K562 (cell line): ENCODE data around the gene SGIP1. TPM values are rescaled to one million over a fixed set of nuclear protein-coding genes. Genes with fewer than 3 reads are reported as not detected.

Experiments
- ATAC-seq: fragments of 200-7000 bp; cut with Tn5 transposase; 3 replicates; pipeline ENCODE4 v1.9.1; 2020; ENCODE audit warnings: moderate library complexity
- BruUV-seq: library from RNA; stranded (reverse); fragments of 400-500 nt; replicated peaks from 2 replicates; lab custom pipeline; 2021; lab: Mats Ljungman, UMichigan
- CTCF ChIA-PET: fragments of 300-600 bp; formaldehyde crosslinking; extraction: SDS; loops from one replicate; lab custom pipeline; 2021; ENCODE audit warnings: low intra/inter-chr PET ratio; lab: Yijun Ruan, JAX
- POLR2A ChIA-PET: fragments of 300-600, 350-650 bp; sonication (Branson Sonifier 250); formaldehyde crosslinking; extraction: SDS; loops from one replicate; lab custom pipeline; 2021; ENCODE audit warnings: antibody characterized with exemption, inconsistent platforms; lab: Yijun Ruan, JAX
- DNase-seq, 4 experiments: peaks; one replicate each; pipeline versions ENCODE4 v3.0.0 to v3.0.0-alpha.2; 2011 to 2018; ENCODE audit warnings: low spot score in 3 of 4, mixed read lengths in 3 of 4; ENCODE audit errors: extremely low read depth in 1 of 4
- FAIRE-seq: peaks from 2 replicates; lab custom pipeline; 2011; peaks lifted over from hg19 to GRCh38; lab: Jason Lieb, UNC
- H2AFZ ChIP-seq: 2 replicates; pipeline ENCODE4 v1.6.0; 2011; ENCODE audit warnings: low read depth, low read length, control low read depth, inconsistent platforms
- H3K27ac ChIP-seq: fragments of 200-600 bp; 3 replicates; pipeline ENCODE4 v1.8.0; 2011; ENCODE audit warnings: low read depth, mild to moderate bottlenecking, control low read depth, inconsistent platforms, low read length, moderate library complexity, mixed read lengths; ENCODE audit errors: extremely low read depth
- H3K27me3 ChIP-seq, 2 experiments: fragments of 300-600 bp in 1 of 2; 2 replicates in 1 of 2; 3 replicates in 1 of 2; pipeline versions ENCODE4 v1.6.0 to v1.8.0; 2011; ENCODE audit warnings: inconsistent platforms in 2 of 2, low read length in 2 of 2, mild to moderate bottlenecking in 1 of 2, mixed read lengths in 1 of 2, moderate library complexity in 1 of 2; ENCODE audit not compliant: control insufficient read depth in 2 of 2, insufficient read depth in 2 of 2
- H3K36me3 ChIP-seq: fragments of 300-600 bp; 3 replicates; pipeline ENCODE4 v1.8.0; 2011; ENCODE audit warnings: mild to moderate bottlenecking, low read length, inconsistent platforms; ENCODE audit not compliant: control insufficient read depth, insufficient read depth
- H3K4me1 ChIP-seq, 2 experiments: fragments of 200-600 bp in 1 of 2; replicated peaks in 1 of 2; 2 replicates in 1 of 2; 3 replicates in 1 of 2; pipeline versions ENCODE4 v1.5.1 to v1.8.0; 2011; ENCODE audit warnings: inconsistent platforms in 2 of 2, low read length in 2 of 2, mild to moderate bottlenecking in 1 of 2, mixed read lengths in 1 of 2, moderate library complexity in 1 of 2; ENCODE audit not compliant: control insufficient read depth in 2 of 2, insufficient read depth in 2 of 2
- H3K4me2 ChIP-seq: 2 replicates; pipeline ENCODE4 v1.6.1; 2011; ENCODE audit warnings: low read length, control low read depth, inconsistent platforms, mixed read lengths; ENCODE audit not compliant: insufficient read depth
- H3K4me3 ChIP-seq: fragments of 200-600 bp; sonication (generic), shearing (Covaris generic); 2 replicates; pipeline ENCODE4 v1.5.1; 2016; ENCODE audit warnings: control low read depth, inconsistent platforms
- H3K79me2 ChIP-seq: fragments of 200-600 bp; 3 replicates; pipeline ENCODE4 v1.8.0; 2011; ENCODE audit warnings: low read length, inconsistent platforms; ENCODE audit not compliant: control insufficient read depth, insufficient read depth
- H3K9ac ChIP-seq, 2 experiments: 2 replicates each; pipeline versions ENCODE4 v1.6.0 to v1.6.1; 2011; ENCODE audit warnings: low read depth in 2 of 2, low read length in 2 of 2, control low read depth in 1 of 2, inconsistent platforms in 1 of 2, mild to moderate bottlenecking in 1 of 2, mixed read lengths in 1 of 2; ENCODE audit not compliant: insufficient read depth in 1 of 2
- H3K9me1 ChIP-seq: one replicate; pipeline ENCODE4 v1.6.0; 2011; ENCODE audit warnings: inconsistent platforms, mild to moderate bottlenecking, low read length, moderate library complexity; ENCODE audit not compliant: control insufficient read depth, insufficient read depth
- H3K9me3 ChIP-seq: replicated peaks from 2 replicates; pipeline ENCODE4 v1.5.1; 2011; ENCODE audit warnings: low read depth, low read length, inconsistent platforms; ENCODE audit not compliant: control insufficient read depth, insufficient read depth
- H4K20me1 ChIP-seq: replicated peaks from 2 replicates; pipeline ENCODE4 v1.6.1; 2011; ENCODE audit warnings: low read length, inconsistent platforms, mixed read lengths; ENCODE audit not compliant: control insufficient read depth, insufficient read depth
- DIDO1 ChIP-seq: fragments of 450-650 bp; IDR thresholded peaks from 2 replicates; pipeline ENCODE4 v1.6.1; 2016; ENCODE audit warnings: low read depth, missing biosample characterization, missing genetic modification characterization
- E2F3 ChIP-seq: fragments of 250-450 bp; sonication (Bioruptor Pico); IDR thresholded peaks from 2 replicates; pipeline ENCODE4 v1.4.0; 2020; ENCODE audit warnings: mild to moderate bottlenecking
- E2F5 ChIP-seq: sonication (generic); formaldehyde crosslinking; IDR thresholded peaks from 2 replicates; pipeline ENCODE4 v1.8.0; 2022; ENCODE audit warnings: mild to moderate bottlenecking, missing genetic modification reagents
- GTF2B ChIP-seq: IDR thresholded peaks from 2 replicates; pipeline ENCODE4 v1.6.1; 2011; ENCODE audit not compliant: insufficient read length; ENCODE audit errors: extremely low read depth
- HMG20A ChIP-seq: fragments of 450-650 bp; formaldehyde crosslinking; conservative IDR thresholded peaks from 2 replicates; pipeline ENCODE4 v1.4.0; 2020; ENCODE audit warnings: mild to moderate bottlenecking, mixed read lengths
- MTA1 ChIP-seq: fragments of 450-650 bp; IDR thresholded peaks from 2 replicates; pipeline ENCODE4 v1.6.1; 2017; ENCODE audit warnings: borderline replicate concordance
- MYNN ChIP-seq, 2 experiments: sonication (generic); formaldehyde crosslinking in 1 of 2; IDR thresholded peaks; 2 replicates each; pipeline versions ENCODE4 v1.5.0 to v1.6.1; 2016 to 2020; ENCODE audit warnings: antibody characterized with exemption in 1 of 2, missing genetic modification reagents in 1 of 2
- NFE2 ChIP-seq: IDR thresholded peaks from 2 replicates; pipeline ENCODE4 v1.6.1; 2014; ENCODE audit warnings: antibody characterized with exemption, low read depth
- ZNF232 ChIP-seq: sonication (generic); formaldehyde crosslinking; IDR thresholded peaks from 2 replicates; pipeline ENCODE4 v1.8.0; 2022; ENCODE audit warnings: mild to moderate bottlenecking, missing genetic modification reagents
- ZNF561 ChIP-seq: fragments of 450-650 bp; formaldehyde crosslinking; conservative IDR thresholded peaks from 2 replicates; pipeline ENCODE4 v1.4.0; 2020; ENCODE audit warnings: mild to moderate bottlenecking, moderate library complexity
- ZNF583 ChIP-seq: fragments of 250-450 bp; sonication (Bioruptor Pico); IDR thresholded peaks from 2 replicates; pipeline ENCODE4 v1.4.0; 2020
- WGBS: fragments of 100-300 bp; shearing (Covaris generic); methylation state at CpG from one replicate; pipeline ENCODE4 v1.1.6; 2016; ENCODE audit warnings: low coverage, mixed read lengths; ENCODE audit not compliant: insufficient coverage; ENCODE audit errors: missing lambda C conversion rate; 5-methylcytosine and 5-hydroxymethylcytosine counted together
- in situ Hi-C: fragments of 300-500 bp; cut with MboI; formaldehyde crosslinking; loops from 4 replicates; pipeline ENCODE4 v1.15.0; 2018; ENCODE audit warnings: inconsistent platforms, mixed read lengths
- intact Hi-C: fragments of 100-400 bp; cut with micrococcal nuclease; formaldehyde crosslinking; loops from 2 replicates; pipeline ENCODE4 v1.14.2; 2022
- polyA plus RNA-seq, 8 experiments: library from polyadenylated mRNA; depleted of rRNA in 4 of 8; stranded (reverse) in 5 of 8; unstranded in 3 of 8; fragments of >200 nt; fragmentation: Nextera tagmentation in 2 of 8; fragmentation: Illumina TruSeq in 1 of 8; extraction: Ambion mirVana in 2 of 8; extraction: Trizol in 1 of 8; gene quantifications; 2 replicates each; pipeline versions ENCODE4 v1.2.1 to v1.2.3, GENCODE V29; 2011 to 2014; ENCODE audit warnings: inconsistent platforms in 1 of 8, missing spikeins in 1 of 8
- total RNA-seq, 7 experiments: library from RNA; depleted of rRNA in 6 of 7; stranded (reverse); fragments of >200 nt in 6 of 7; fragmentation: Illumina TruSeq in 2 of 7; extraction: Trizol in 2 of 7; gene quantifications; 2 replicates each; pipeline versions ENCODE4 v1.2.1 to v1.2.3, GENCODE V29; 2011 to 2021; ENCODE audit warnings: low replicate concordance in 1 of 7
- TF ChIP-seq, protein P1 (sequence below): fragments of 250-450 bp; sonication (Bioruptor Pico); IDR thresholded peaks from 2 replicates; pipeline ENCODE4 v1.8.0; 2022; ENCODE audit warnings: inconsistent platforms, mild to moderate bottlenecking, moderate library complexity, borderline replicate concordance

The SGIP1 gene
- total and polyA plus RNA-seq, 9 of the 15 experiments (the other 6 are each of a cell fraction or from before 2014, with no cell fraction given): 0.07 to 0.35 TPM; not detected in 7

DNA sequence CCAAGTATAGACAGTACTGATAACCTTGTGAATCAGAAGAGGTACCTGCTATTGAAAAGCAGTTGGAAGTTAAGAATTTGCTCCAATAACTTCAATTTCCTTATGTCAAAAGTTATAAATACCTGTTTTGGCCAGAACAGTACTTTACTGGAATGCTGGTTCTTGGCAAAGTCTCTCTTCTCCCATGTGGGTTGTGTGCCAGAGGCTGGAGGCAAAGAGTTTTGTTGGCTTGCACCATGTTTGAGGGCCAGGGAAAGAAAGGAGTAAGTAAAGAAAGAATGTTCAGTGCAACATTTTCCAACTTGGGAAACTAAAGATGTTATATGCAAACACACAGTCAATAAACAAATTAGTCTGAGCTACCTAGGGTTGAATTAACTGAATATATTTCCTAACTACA lies 151.3 kb downstream of the SGIP1 start:
- Histone ChIP-seq H3K4me3 (no peak overlapping the region), H3K9ac (no peak overlapping the region), H3K27me3 (peaks cover 10 to 15% of the 10 kb centered on the region in 2 experiments; a peak in 4 of 5 replicates), H3K4me2 (no peak overlapping the region), H3K4me1 (no peaks in the 10 kb centered on the region), H2AFZ (no peak overlapping the region), H4K20me1 (no peaks in the 10 kb centered on the region), H3K79me2 (no peaks in the 10 kb centered on the region), H3K9me3 (no peaks in the 10 kb centered on the region), H3K9me1 (no peaks in the 10 kb centered on the region), H3K36me3 (no peaks in the 10 kb centered on the region), H3K27ac (no peak overlapping the region)
- intact Hi-C loops: no loop called here
- TF ChIP-seq MYNN (IDR thresholded peaks at IDR 0.05) (no peak), MYNN (CRISPR knock-in tag; IDR thresholded peaks at IDR 0.05) (no peak)
- ATAC-seq (no peak), FAIRE-seq (no peak), DNase-seq (no peak)
- in situ Hi-C loops: no loop called here
- ChIA-PET CTCF (no interaction called here), POLR2A (no interaction called here)
- no TSS peak for BruUV-seq

- Histone ChIP-seq H3K4me3 (no peak overlapping the region), H4K20me1 (no peaks in the 10 kb centered on the region), H3K27ac (no peak overlapping the region), H3K4me1 (no peaks in the 10 kb centered on the region), H3K9ac (no peak overlapping the region), H3K27me3 (peaks cover 10 to 15% of the 10 kb centered on the region in 2 experiments; a peak in 4 of 5 replicates), H3K9me3 (no peaks in the 10 kb centered on the region), H3K9me1 (no peaks in the 10 kb centered on the region), H2AFZ (no peak overlapping the region), H3K4me2 (no peak overlapping the region), H3K36me3 (no peaks in the 10 kb centered on the region), H3K79me2 (no peaks in the 10 kb centered on the region)
- FAIRE-seq: no peak
- CTCF ChIA-PET: no interaction called here
- no peak for DNase-seq
- BruUV-seq: no TSS peak
- WGBS: 6% methylated on average over 1 of the region's 1 CpG
- TF ChIP-seq HMG20A (CRISPR knock-in tag) (no peak), DIDO1 (tag) (no peak), NFE2 (no peak), ZNF561 (CRISPR knock-in tag) (no peak), ZNF232 (CRISPR knock-in tag) (no peak), E2F5 (CRISPR knock-in tag) (no peak), ZNF583 (CRISPR knock-in tag) (no peak), E2F3 (CRISPR knock-in tag) (no peak), MTA1 (no peak), GTF2B (no peak)
- TF ChIP-seq, protein P1, sequence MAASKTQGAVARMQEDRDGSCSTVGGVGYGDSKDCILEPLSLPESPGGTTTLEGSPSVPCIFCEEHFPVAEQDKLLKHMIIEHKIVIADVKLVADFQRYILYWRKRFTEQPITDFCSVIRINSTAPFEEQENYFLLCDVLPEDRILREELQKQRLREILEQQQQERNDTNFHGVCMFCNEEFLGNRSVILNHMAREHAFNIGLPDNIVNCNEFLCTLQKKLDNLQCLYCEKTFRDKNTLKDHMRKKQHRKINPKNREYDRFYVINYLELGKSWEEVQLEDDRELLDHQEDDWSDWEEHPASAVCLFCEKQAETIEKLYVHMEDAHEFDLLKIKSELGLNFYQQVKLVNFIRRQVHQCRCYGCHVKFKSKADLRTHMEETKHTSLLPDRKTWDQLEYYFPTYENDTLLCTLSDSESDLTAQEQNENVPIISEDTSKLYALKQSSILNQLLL: no peak
- in situ Hi-C loops (no loop called here), intact Hi-C loops (no loop called here)
- ATAC-seq: no peak
- POLR2A ChIA-PET: no interaction called here
Observed at GRCh38 chr1:66685670-66686069, 151.7 kb downstream of the SGIP1 start.
